Mammary epithelial cell (primary cell): ENCODE measurements around the gene ATP23.

Experiments
- CTCF ChIP-seq, 2 donors: IDR thresholded peaks in 1 of 2; conservative IDR thresholded peaks in 1 of 2; 2 replicates each; pipeline ENCODE4 v1.5.1; 2011 to 2012; ENCODE audit warnings: inconsistent platforms in 2 of 2, low read length in 2 of 2, mild to moderate bottlenecking in 2 of 2, control low read depth in 1 of 2, low read depth in 1 of 2; ENCODE audit not compliant: insufficient read depth in 1 of 2; ENCODE audit errors: extremely low read depth in 1 of 2
- EZH2 ChIP-seq: IDR thresholded peaks from 2 replicates; pipeline ENCODE4 v1.6.1; 2012; ENCODE audit warnings: low read length, inconsistent platforms, borderline replicate concordance

- no peak for TF ChIP-seq CTCF (conservative IDR thresholded peaks at IDR 0.05 in 1 of 2, IDR thresholded peaks at IDR 0.05 in 1 of 2; ENCODE audit: extremely low read depth in 1 of 2, insufficient read depth in 1 of 2, low read depth in 1 of 2, low read length in 2 of 2)
- TF ChIP-seq EZH2, result no peak
Observed at GRCh38 chr12:57905812-57906475, 35.4 kb upstream of the ATP23 start.
